ENCODE measurements around the gene NPR1. TPM values are rescaled to one million over a fixed set of nuclear protein-coding genes. Genes with fewer than 3 reads are reported as not detected.

Gene NPR1
- total and polyA plus RNA-seq, 2 of the 13 experiments (the other 11 are each of a cell fraction or from before 2014, with no cell fraction given): not detected

DNA sequence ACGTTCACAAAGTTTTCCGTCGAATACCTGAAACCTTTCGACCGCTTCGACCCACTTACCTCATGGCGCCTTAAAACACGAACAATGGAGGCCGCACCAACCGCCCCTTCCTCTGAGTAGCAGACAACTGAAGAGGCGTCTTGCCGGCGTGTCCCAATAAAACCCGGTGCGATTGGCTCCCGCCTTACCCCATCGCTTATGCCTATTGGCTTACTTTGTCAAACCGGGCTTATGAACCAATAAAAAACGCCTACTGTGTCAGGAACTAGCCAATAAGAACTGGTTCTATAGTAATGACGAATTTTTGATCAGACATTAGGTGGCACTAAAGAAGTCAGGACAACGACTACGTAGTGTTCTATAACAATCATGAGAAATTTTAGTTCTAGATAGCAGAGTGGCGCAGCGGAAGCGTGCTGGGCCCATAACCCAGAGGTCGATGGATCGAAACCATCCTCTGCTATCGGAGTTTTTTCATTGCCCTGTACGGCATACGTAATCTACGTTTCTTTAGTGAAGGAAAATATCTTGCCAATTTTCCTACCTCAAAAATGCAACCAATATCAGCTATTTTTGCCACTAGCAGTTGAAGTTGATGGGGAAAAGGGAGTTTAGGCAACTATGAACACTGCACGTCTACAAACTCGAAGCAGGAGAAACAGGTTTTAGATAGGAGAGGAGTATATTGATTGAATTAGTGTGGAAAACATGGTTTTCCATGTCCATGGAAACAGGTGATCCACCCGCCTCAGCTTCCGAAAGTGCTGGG, 7.4 kb upstream of the NPR1 start, which contains the start of gene ILF2 (continued):
- TF ChIP-seq, protein P1, sequence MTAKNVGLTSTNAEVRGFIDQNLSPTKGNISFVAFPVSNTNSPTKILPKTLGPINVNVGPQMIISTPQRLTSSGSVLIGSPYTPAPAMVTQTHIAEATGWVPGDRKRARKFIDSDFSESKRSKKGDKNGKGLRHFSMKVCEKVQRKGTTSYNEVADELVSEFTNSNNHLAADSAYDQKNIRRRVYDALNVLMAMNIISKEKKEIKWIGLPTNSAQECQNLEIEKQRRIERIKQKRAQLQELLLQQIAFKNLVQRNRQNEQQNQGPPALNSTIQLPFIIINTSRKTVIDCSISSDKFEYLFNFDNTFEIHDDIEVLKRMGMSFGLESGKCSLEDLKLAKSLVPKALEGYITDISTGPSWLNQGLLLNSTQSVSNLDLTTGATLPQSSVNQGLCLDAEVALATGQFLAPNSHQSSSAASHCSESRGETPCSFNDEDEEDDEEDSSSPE (CRISPR knock-in tag; IDR thresholded peaks at IDR 0.05): peak; percentile 69
- TF ChIP-seq ZNF674 (CRISPR knock-in tag; IDR thresholded peaks at IDR 0.05; ENCODE audit: low read depth): no peak
- TF ChIP-seq WIZ (CRISPR knock-in tag; IDR thresholded peaks at IDR 0.05): no peak
- no peak for TF ChIP-seq TOE1 (CRISPR knock-in tag; IDR thresholded peaks at IDR 0.05)
- TF ChIP-seq ZBTB10 (CRISPR knock-in tag; IDR thresholded peaks at IDR 0.05; ENCODE audit: borderline replicate concordance): no peak
- no peak for TF ChIP-seq PREB (CRISPR knock-in tag; IDR thresholded peaks at IDR 0.05)
- TF ChIP-seq BRF2 (CRISPR knock-in tag; IDR thresholded peaks at IDR 0.05): no peak; the same call in 1 of the 2 replicates
- no peak for TF ChIP-seq ELK4 (CRISPR knock-in tag; IDR thresholded peaks at IDR 0.05; ENCODE audit: borderline replicate concordance)
- TF ChIP-seq ZFX (CRISPR knock-in tag; IDR thresholded peaks at IDR 0.05; ENCODE audit: low read depth): peak; percentile 86
- peak; percentile 21; the same call in 1 of the 2 replicates for TF ChIP-seq NCOA2 (CRISPR knock-in tag; IDR thresholded peaks at IDR 0.05)
- TF ChIP-seq DR1 (CRISPR knock-in tag; IDR thresholded peaks at IDR 0.05): peak; percentile 29; the same call in 1 of the 2 replicates
- no peak for TF ChIP-seq AFF4 (CRISPR knock-in tag; IDR thresholded peaks at IDR 0.05)
- no peak for TF ChIP-seq RARG (CRISPR knock-in tag; IDR thresholded peaks at IDR 0.05; ENCODE audit: low read depth)
- peak; percentile 78; the same call in 1 of the 2 replicates for TF ChIP-seq ZNF580 (CRISPR knock-in tag; IDR thresholded peaks at IDR 0.05; ENCODE audit: borderline replicate concordance, low read depth)
- TF ChIP-seq ZNF713 (CRISPR knock-in tag; IDR thresholded peaks at IDR 0.05): no peak
- TF ChIP-seq GATAD2A (CRISPR knock-in tag; IDR thresholded peaks at IDR 0.05): peak; percentile 78

All from HepG2 (cell line).